ENCODE data around the gene DDI1. TPM values are rescaled to one million over a fixed set of nuclear protein-coding genes. Genes with fewer than 3 reads are reported as not detected.

The DDI1 gene
- total RNA-seq, 1 donor from 2014 or later = not detected

DNA sequence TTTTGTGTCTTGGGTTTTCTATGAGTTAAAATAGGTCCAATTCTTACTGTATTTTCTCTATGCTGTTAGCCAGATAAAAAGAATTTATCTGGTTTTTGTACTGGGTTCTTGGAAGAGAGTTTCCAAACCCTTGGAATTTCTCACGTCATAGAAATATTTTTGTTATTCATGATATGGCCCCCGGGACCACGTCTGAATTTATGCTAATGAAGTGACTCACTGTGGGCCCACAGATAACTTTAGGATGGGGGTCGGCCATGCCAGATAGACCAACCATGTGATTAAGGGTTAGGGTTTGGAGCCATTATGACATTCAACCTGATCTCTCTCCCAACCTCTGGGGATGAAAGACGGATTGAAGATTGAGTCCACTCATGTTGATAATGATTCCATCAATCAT, 35.6 kb upstream of the DDI1 start:
- H3K4me3 ChIP-seq (ENCODE audit: insufficient read depth, low read depth, low read length) = no peak overlapping the region
- no peaks in the 10 kb centered on the region for H3K36me3 ChIP-seq (ENCODE audit: insufficient read depth, low read length)
- Mint-ChIP-seq H3K27me3 (ENCODE audit: low read depth, unreplicated experiment) (no peaks in the 10 kb centered on the region), H3K27ac (ENCODE audit: unreplicated experiment) (no peak overlapping the region), H3K9me3 (ENCODE audit: unreplicated experiment) (no peaks in the 10 kb centered on the region), H3K36me3 (ENCODE audit: low read depth, unreplicated experiment) (no peaks in the 10 kb centered on the region), H3K4me1 (ENCODE audit: low read depth, unreplicated experiment) (peaks cover 9% of the 10 kb centered on the region), H3K4me3 (ENCODE audit: unreplicated experiment) (no peak overlapping the region)
- no peaks in the 10 kb centered on the region for H3K27me3 ChIP-seq (ENCODE audit: insufficient read depth, low read length)
- TF ChIP-seq EZH2 (IDR thresholded peaks at IDR 0.05; ENCODE audit: insufficient read depth, low read length) = no peak
- TF ChIP-seq, protein P1, sequence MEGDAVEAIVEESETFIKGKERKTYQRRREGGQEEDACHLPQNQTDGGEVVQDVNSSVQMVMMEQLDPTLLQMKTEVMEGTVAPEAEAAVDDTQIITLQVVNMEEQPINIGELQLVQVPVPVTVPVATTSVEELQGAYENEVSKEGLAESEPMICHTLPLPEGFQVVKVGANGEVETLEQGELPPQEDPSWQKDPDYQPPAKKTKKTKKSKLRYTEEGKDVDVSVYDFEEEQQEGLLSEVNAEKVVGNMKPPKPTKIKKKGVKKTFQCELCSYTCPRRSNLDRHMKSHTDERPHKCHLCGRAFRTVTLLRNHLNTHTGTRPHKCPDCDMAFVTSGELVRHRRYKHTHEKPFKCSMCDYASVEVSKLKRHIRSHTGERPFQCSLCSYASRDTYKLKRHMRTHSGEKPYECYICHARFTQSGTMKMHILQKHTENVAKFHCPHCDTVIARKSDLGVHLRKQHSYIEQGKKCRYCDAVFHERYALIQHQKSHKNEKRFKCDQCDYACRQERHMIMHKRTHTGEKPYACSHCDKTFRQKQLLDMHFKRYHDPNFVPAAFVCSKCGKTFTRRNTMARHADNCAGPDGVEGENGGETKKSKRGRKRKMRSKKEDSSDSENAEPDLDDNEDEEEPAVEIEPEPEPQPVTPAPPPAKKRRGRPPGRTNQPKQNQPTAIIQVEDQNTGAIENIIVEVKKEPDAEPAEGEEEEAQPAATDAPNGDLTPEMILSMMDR (IDR thresholded peaks at IDR 0.05; ENCODE audit: insufficient read depth, low read depth, low read length) = no peak
- no peaks in the 10 kb centered on the region for H3K4me1 ChIP-seq (ENCODE audit: insufficient read depth, low read length)
- H3K9ac ChIP-seq (ENCODE audit: low read length) = no peak overlapping the region
- H4K20me1 ChIP-seq (ENCODE audit: insufficient read depth, low read length) = no peaks in the 10 kb centered on the region
- no peaks in the 10 kb centered on the region for H3K79me2 ChIP-seq (ENCODE audit: insufficient read depth, low read length)
- no peak overlapping the region for H2AFZ ChIP-seq (ENCODE audit: low read depth, low read length)
- DNase-seq (ENCODE audit: low read depth) (peak; percentile 77), FAIRE-seq (peak; percentile 52)
- H3K27ac ChIP-seq (ENCODE audit: low read depth, low read length) = no peak overlapping the region
- no peak overlapping the region for H3K4me2 ChIP-seq (ENCODE audit: low read length)
- H3K9me3 ChIP-seq (ENCODE audit: insufficient read depth, low read depth, low read length) = no peaks in the 10 kb centered on the region

DNA sequence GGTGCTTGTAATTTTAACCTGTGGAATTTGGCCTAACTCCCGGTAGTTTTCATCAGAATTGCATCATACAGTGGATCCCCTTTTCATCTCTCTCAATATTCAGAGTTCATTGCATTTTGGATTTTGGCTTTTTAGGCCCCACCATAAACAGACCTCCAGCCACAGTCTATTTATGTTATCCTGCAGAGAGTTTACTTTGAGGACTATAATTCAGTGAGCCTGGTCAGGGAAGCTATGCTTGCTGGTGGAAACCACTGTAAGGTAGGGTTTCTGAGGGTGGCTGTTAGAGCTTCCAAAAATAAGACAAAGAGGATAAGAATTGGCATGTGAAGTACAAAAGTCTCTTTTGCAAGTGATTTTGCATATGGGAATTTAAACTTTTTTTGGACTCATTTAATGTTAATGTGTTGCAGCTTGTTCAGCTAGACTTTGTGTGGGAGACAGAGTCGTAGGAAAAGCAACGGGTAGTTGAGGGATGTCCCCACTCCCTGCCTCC, 34.8 kb upstream of the DDI1 start:
- Mint-ChIP-seq H3K4me3 (ENCODE audit: unreplicated experiment) (no peak overlapping the region), H3K4me1 (ENCODE audit: low read depth, unreplicated experiment) (peaks cover 9% of the 10 kb centered on the region), H3K9me3 (ENCODE audit: unreplicated experiment) (no peaks in the 10 kb centered on the region), H3K27me3 (ENCODE audit: low read depth, unreplicated experiment) (no peaks in the 10 kb centered on the region), H3K36me3 (ENCODE audit: low read depth, unreplicated experiment) (no peaks in the 10 kb centered on the region), H3K27ac (ENCODE audit: unreplicated experiment) (no peak overlapping the region)
- FAIRE-seq (no peak), DNase-seq (ENCODE audit: low read depth) (peak; percentile 52)
- no peak overlapping the region for H3K27ac ChIP-seq (ENCODE audit: low read depth, low read length)
- H3K79me2 ChIP-seq (ENCODE audit: insufficient read depth, low read length) = no peaks in the 10 kb centered on the region
- no peaks in the 10 kb centered on the region for H3K4me1 ChIP-seq (ENCODE audit: insufficient read depth, low read length)
- no peaks in the 10 kb centered on the region for H4K20me1 ChIP-seq (ENCODE audit: insufficient read depth, low read length)
- TF ChIP-seq EZH2 (IDR thresholded peaks at IDR 0.05; ENCODE audit: insufficient read depth, low read length) = no peak
- TF ChIP-seq, protein P1 (IDR thresholded peaks at IDR 0.05; ENCODE audit: insufficient read depth, low read depth, low read length) = no peak
- H3K9ac ChIP-seq (ENCODE audit: low read length) = no peak overlapping the region
- H2AFZ ChIP-seq (ENCODE audit: low read depth, low read length) = no peak overlapping the region
- no peaks in the 10 kb centered on the region for H3K9me3 ChIP-seq (ENCODE audit: insufficient read depth, low read depth, low read length)
- no peaks in the 10 kb centered on the region for H3K27me3 ChIP-seq (ENCODE audit: insufficient read depth, low read length)
- no peak overlapping the region for H3K4me2 ChIP-seq (ENCODE audit: low read length)
- no peaks in the 10 kb centered on the region for H3K36me3 ChIP-seq (ENCODE audit: insufficient read depth, low read length)
- H3K4me3 ChIP-seq (ENCODE audit: insufficient read depth, low read depth, low read length) = no peak overlapping the region

DNA sequence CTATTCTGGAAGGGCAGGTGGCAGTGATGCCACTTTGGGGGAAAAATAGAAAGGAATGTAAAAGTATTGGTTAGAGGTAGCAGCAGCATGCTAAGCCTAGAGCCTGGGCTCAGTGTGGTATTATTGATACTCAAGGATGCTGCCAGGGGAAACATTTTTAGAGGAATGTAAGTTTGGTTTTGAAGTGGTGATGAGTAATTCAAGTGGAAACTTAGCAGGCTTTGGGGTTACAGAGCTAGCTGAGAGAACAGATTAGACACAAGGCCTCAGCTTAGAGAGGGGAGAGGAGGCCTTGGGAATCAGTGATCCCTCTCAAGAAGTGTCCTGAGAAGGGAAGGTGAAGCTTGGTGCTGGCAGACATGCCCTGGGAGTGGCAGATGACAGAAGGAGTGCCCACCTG, 32.9 kb upstream of the DDI1 start:
- peak overlapping the region; percentile 43 for H2AFZ ChIP-seq (ENCODE audit: low read depth, low read length)
- no peaks in the 10 kb centered on the region for H3K36me3 ChIP-seq (ENCODE audit: insufficient read depth, low read length)
- no peak for TF ChIP-seq EZH2 (IDR thresholded peaks at IDR 0.05; ENCODE audit: insufficient read depth, low read length)
- TF ChIP-seq, protein P1 (IDR thresholded peaks at IDR 0.05; ENCODE audit: insufficient read depth, low read depth, low read length) = no peak
- no peaks in the 10 kb centered on the region for H3K4me1 ChIP-seq (ENCODE audit: insufficient read depth, low read length)
- H3K9me3 ChIP-seq (ENCODE audit: insufficient read depth, low read depth, low read length) = no peaks in the 10 kb centered on the region
- H3K79me2 ChIP-seq (ENCODE audit: insufficient read depth, low read length) = no peaks in the 10 kb centered on the region
- H3K4me3 ChIP-seq (ENCODE audit: insufficient read depth, low read depth, low read length) = no peak overlapping the region
- H3K27me3 ChIP-seq (ENCODE audit: insufficient read depth, low read length) = no peaks in the 10 kb centered on the region
- H3K27ac ChIP-seq (ENCODE audit: low read depth, low read length) = no peak overlapping the region
- H3K4me1 Mint-ChIP-seq (ENCODE audit: low read depth, unreplicated experiment) = peaks cover 9% of the 10 kb centered on the region
- H3K4me2 ChIP-seq (ENCODE audit: low read length) = no peak overlapping the region
- H3K27ac Mint-ChIP-seq (ENCODE audit: unreplicated experiment) = peak overlapping the region; percentile 16
- H3K9ac ChIP-seq (ENCODE audit: low read length) = no peak overlapping the region
- H3K27me3 Mint-ChIP-seq (ENCODE audit: low read depth, unreplicated experiment) = no peaks in the 10 kb centered on the region
- no peaks in the 10 kb centered on the region for H3K9me3 Mint-ChIP-seq (ENCODE audit: unreplicated experiment)
- no peaks in the 10 kb centered on the region for H3K36me3 Mint-ChIP-seq (ENCODE audit: low read depth, unreplicated experiment)
- FAIRE-seq (peak; percentile 49), DNase-seq (ENCODE audit: low read depth) (peak; percentile 81)
- H4K20me1 ChIP-seq (ENCODE audit: insufficient read depth, low read length) = no peaks in the 10 kb centered on the region
- H3K4me3 Mint-ChIP-seq (ENCODE audit: unreplicated experiment) = no peak overlapping the region

Data from astrocyte (in vitro differentiated cells and primary cell).